Measurements from ENCODE around the gene RAB25. TPM values are rescaled to one million over a fixed set of nuclear protein-coding genes. Genes with fewer than 3 reads are reported as not detected.

The RAB25 gene
- total and polyA plus RNA-seq, 2 of the 13 experiments (the other 11 are each of a cell fraction or from before 2014, with no cell fraction given), result 0.20 to 0.22 TPM

DNA sequence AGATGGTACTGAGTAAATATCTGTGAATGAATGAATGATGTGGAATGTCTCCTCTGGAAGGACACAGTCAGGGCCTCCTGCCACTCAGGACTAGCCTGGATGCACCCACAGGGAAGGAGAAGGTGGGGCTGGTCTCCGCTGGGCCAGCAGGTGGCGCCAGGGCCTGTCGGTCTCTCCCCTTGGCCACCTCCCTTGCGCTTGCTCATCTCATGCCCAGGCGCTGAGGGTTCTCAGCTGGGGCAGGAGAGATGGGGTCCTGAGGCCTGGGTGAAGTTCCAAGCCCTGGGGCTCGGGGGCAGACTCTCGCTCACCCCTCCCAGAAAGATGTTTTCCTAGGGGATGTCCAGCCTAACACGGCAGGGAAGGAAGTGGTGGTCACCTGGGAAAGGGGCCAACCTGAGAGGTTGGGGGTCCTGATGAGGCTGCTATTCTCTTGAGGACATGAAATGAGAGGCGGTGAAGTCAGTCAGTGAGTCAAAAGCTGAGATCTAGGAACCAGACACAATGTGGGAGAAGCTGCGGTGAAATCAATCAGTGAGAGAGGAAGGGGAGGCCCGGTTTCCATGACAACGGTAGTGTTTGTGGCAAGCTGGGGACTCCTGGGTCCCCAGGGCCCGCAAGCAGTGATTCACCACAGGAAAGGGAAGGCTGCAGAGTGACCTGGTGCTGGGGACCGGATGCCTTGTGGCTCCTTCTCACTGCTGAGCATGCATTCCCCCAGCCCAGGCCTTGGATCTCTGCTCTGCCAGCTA is 35.9 kb downstream of the RAB25 start (continued):
- TF ChIP-seq TERF1 (CRISPR knock-in tag; IDR thresholded peaks at IDR 0.05), result 0 out of 2 replicates have a peak, but pooled peaks have one; percentile 46
- TF ChIP-seq SRY (CRISPR knock-in tag; IDR thresholded peaks at IDR 0.05), result 0 out of 2 replicates have a peak, but pooled peaks have one; percentile 43
- TF ChIP-seq ELF3 (CRISPR knock-in tag; IDR thresholded peaks at IDR 0.05), result peak; percentile 55
- TF ChIP-seq ZNF136 (CRISPR knock-in tag; IDR thresholded peaks at IDR 0.05; ENCODE audit: low read depth), result no peak
- peak; percentile 26; the same call in 1 of the 2 replicates for TF ChIP-seq DRAP1 (CRISPR knock-in tag; IDR thresholded peaks at IDR 0.05)
- TF ChIP-seq ZFY (CRISPR knock-in tag; IDR thresholded peaks at IDR 0.05), result no peak; the same call in 1 of the 2 replicates
- no peak for TF ChIP-seq MAFG (CRISPR knock-in tag; IDR thresholded peaks at IDR 0.05)
- TF ChIP-seq, protein P1, sequence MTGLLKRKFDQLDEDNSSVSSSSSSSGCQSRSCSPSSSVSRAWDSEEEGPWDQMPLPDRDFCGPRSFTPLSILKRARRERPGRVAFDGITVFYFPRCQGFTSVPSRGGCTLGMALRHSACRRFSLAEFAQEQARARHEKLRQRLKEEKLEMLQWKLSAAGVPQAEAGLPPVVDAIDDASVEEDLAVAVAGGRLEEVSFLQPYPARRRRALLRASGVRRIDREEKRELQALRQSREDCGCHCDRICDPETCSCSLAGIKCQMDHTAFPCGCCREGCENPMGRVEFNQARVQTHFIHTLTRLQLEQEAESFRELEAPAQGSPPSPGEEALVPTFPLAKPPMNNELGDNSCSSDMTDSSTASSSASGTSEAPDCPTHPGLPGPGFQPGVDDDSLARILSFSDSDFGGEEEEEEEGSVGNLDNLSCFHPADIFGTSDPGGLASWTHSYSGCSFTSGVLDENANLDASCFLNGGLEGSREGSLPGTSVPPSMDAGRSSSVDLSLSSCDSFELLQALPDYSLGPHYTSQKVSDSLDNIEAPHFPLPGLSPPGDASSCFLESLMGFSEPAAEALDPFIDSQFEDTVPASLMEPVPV (CRISPR knock-in tag; IDR thresholded peaks at IDR 0.05), result no peak
- TF ChIP-seq KAT7 (CRISPR knock-in tag; IDR thresholded peaks at IDR 0.05; ENCODE audit: borderline replicate concordance), result peak; percentile 55; the same call in 1 of the 2 replicates
- TF ChIP-seq, protein P2, sequence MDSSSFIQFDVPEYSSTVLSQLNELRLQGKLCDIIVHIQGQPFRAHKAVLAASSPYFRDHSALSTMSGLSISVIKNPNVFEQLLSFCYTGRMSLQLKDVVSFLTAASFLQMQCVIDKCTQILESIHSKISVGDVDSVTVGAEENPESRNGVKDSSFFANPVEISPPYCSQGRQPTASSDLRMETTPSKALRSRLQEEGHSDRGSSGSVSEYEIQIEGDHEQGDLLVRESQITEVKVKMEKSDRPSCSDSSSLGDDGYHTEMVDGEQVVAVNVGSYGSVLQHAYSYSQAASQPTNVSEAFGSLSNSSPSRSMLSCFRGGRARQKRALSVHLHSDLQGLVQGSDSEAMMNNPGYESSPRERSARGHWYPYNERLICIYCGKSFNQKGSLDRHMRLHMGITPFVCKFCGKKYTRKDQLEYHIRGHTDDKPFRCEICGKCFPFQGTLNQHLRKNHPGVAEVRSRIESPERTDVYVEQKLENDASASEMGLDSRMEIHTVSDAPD (CRISPR knock-in tag; IDR thresholded peaks at IDR 0.05), result no peak
- peak; percentile 51 for TF ChIP-seq ZFX (CRISPR knock-in tag; IDR thresholded peaks at IDR 0.05; ENCODE audit: low read depth)
- no peak for TF ChIP-seq RARG (CRISPR knock-in tag; IDR thresholded peaks at IDR 0.05; ENCODE audit: low read depth)
- no peak for TF ChIP-seq ZNF383 (CRISPR knock-in tag; IDR thresholded peaks at IDR 0.05; ENCODE audit: borderline replicate concordance)
- no peak; the same call in 1 of the 2 replicates for TF ChIP-seq ZBTB7B (CRISPR knock-in tag; IDR thresholded peaks at IDR 0.05)
- no peak for TF ChIP-seq KLF11 (CRISPR knock-in tag; IDR thresholded peaks at IDR 0.05)
- 0 out of 2 replicates have a peak, but pooled peaks have one; percentile 43 for TF ChIP-seq ZNF274 (CRISPR knock-in tag; IDR thresholded peaks at IDR 0.05)
- 0 out of 2 replicates have a peak, but pooled peaks have one; percentile 32 for TF ChIP-seq BCL6 (CRISPR knock-in tag; IDR thresholded peaks at IDR 0.05)
- TF ChIP-seq RBM22 (optimal IDR thresholded peaks at IDR 0.05; ENCODE audit: low read length), result no peak
- TF ChIP-seq, protein P3, sequence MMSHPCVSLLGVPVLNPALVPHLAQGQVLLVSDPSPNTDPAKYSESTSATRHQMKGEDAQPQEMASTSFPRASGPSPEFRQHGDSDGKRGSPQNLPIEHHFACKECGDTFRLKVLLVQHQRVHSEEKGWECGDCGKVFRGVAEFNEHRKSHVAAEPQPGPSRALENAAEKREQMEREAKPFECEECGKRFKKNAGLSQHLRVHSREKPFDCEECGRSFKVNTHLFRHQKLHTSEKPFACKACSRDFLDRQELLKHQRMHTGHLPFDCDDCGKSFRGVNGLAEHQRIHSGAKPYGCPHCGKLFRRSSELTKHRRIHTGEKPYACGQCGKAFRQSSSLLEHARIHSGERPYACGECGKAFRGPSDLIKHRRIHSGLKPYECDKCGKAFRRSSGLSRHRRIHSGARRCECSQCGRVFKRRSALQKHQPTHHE (CRISPR knock-in tag; IDR thresholded peaks at IDR 0.05; ENCODE audit: borderline replicate concordance), result no peak
- peak; percentile 78 for TF ChIP-seq XRCC5 (optimal IDR thresholded peaks at IDR 0.05; ENCODE audit: low read length)
- TF ChIP-seq ZNF24 (IDR thresholded peaks at IDR 0.05), result peak; percentile 65; the same call in 1 of the 2 replicates
- TF ChIP-seq, protein P4, sequence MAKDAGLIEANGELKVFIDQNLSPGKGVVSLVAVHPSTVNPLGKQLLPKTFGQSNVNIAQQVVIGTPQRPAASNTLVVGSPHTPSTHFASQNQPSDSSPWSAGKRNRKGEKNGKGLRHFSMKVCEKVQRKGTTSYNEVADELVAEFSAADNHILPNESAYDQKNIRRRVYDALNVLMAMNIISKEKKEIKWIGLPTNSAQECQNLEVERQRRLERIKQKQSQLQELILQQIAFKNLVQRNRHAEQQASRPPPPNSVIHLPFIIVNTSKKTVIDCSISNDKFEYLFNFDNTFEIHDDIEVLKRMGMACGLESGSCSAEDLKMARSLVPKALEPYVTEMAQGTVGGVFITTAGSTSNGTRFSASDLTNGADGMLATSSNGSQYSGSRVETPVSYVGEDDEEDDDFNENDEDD (CRISPR knock-in tag; IDR thresholded peaks at IDR 0.05; ENCODE audit: borderline replicate concordance), result no peak
- peak; percentile 78 for TF ChIP-seq ZNF331 (CRISPR knock-in tag; IDR thresholded peaks at IDR 0.05)
